Breast epithelium (tissue), 4 donors: Measurements from ENCODE around the gene CRNKL1. TPM values are rescaled to one million over a fixed set of nuclear protein-coding genes. Genes with fewer than 3 reads are reported as not detected.
"Not testable (repeated sequence)": the region's sequence is repeated elsewhere in the genome, so short reads cannot be mapped to it uniquely, and the experiment has no call there.

Source experiments
- DNase-seq, 2 donors: peaks; one replicate each; pipeline ENCODE4 v3.0.0-alpha.2; 2019; ENCODE audit warnings: low spot score in 2 of 2
- H3K27ac ChIP-seq, 2 donors: fragments of 200-600 bp; sonication (generic) in 1 of 2; one replicate each; pipeline ENCODE4 v1.5.1; 2016 to 2019; ENCODE audit warnings: mild to moderate bottlenecking in 1 of 2
- H3K27me3 ChIP-seq, 2 donors: fragments of 200-600 bp; sonication (generic) in 1 of 2; one replicate each; pipeline versions ENCODE4 v1.5.1 to v1.6.0; 2017 to 2019; ENCODE audit warnings: control low read depth in 1 of 2, mild to moderate bottlenecking in 1 of 2
- H3K36me3 ChIP-seq: fragments of 200-600 bp; one replicate; pipeline ENCODE4 v1.5.1; 2019
- H3K4me1 ChIP-seq, 2 donors: fragments of 200-600 bp; sonication (generic); one replicate each; pipeline ENCODE4 v1.5.1; 2016 to 2019; ENCODE audit warnings: control low read depth in 1 of 2
- H3K4me3 ChIP-seq, 3 donors: fragments of 200-600 bp; sonication (generic); 1 replicate in 2 of 3; 2 replicates in 1 of 3; pipeline ENCODE4 v1.5.1; 2016 to 2019; ENCODE audit warnings: mild to moderate bottlenecking in 3 of 3, moderate library complexity in 2 of 3
- H3K9me3 ChIP-seq, 2 donors: fragments of 200-600 bp; sonication (generic) in 1 of 2; one replicate each; pipeline ENCODE4 v1.5.1; 2016 to 2019; ENCODE audit warnings: control low read depth in 1 of 2
- POLR2A ChIP-seq: fragments of 450-650 bp; IDR thresholded peaks from one replicate; pipeline ENCODE4 v1.6.1; 2016; ENCODE audit warnings: antibody characterized with exemption, mild to moderate bottlenecking, moderate library complexity
- POLR2AphosphoS5 ChIP-seq, 3 donors: sonication (generic); formaldehyde crosslinking; IDR thresholded peaks; one replicate each; pipeline ENCODE4 v1.6.1; 2017; ENCODE audit warnings: antibody characterized with exemption in 3 of 3
- intact Hi-C: fragments of 100-400 bp; cut with DNase I; formaldehyde crosslinking; loops from one replicate; pipeline ENCODE4 v1.15.1; 2023; ENCODE audit warnings: low total_unique reads
- total RNA-seq, 3 donors: library from RNA; depleted of rRNA; stranded (reverse); fragments of >200 nt; gene quantifications; one replicate each; pipeline ENCODE4 v1.1.0, GENCODE V29; 2016
- TF ChIP-seq, protein P1 (sequence below), 3 donors: fragments of 450-650 bp; IDR thresholded peaks; one replicate each; pipeline ENCODE4 v1.5.1; 2016 to 2017; ENCODE audit warnings: antibody characterized with exemption in 3 of 3, mild to moderate bottlenecking in 3 of 3, moderate library complexity in 3 of 3

CRNKL1 gene
- total RNA-seq, 3 donors from 2014 or later = 18.9 to 41.6 (median 24.6) TPM

DNA sequence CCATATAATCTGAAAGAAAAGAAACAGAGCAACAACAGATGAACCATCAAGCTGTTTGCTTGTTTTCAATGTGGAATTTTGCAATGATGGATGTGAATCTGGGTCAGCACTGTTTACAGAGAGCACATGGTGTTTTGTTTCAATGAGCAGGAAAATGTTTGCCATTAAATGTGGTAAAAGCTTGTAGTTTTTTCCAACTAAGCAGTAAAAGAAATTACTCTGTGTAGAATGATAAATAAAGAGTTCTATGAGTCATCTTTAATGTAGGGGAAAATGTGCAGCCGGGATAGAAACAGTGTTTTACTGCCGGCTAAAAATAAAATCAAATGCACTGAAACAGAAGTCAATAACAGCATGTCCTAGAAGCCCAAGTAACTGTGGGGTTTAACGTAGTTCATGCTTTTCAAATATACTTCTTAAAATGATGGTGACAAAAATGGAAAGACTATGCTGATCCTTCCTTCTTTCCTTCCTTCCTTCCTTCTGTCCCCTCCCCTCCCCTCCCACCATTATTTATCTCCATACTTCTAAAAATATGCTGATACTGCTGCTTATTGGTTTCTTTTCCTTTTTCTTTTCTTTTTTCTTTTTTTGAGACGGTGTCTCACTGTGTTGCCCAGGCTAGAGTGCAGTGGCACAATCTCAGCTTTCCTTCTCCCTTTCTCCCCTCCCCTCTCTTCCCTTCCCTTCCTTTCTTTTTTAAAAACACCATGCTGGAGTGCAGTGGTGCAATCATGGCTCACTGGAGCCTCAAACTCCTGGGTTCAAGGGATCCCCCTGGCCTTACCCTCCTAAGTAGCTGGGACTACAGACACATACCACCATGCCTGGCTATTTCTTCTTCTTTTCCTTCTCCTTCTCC lies 41.4 kb downstream of the CRNKL1 start:
- no peak for DNase-seq
- no peaks in the 10 kb centered on the region for H3K9me3 ChIP-seq
- peak overlapping the region; percentile 46 to 72 for H3K27ac ChIP-seq
- no peaks in the 10 kb centered on the region for H3K27me3 ChIP-seq
- H3K4me3 ChIP-seq = peak overlapping the region in 1 of 3 donors; percentile 36
- H3K36me3 ChIP-seq = no peaks in the 10 kb centered on the region
- TF ChIP-seq POLR2AphosphoS5 (IDR thresholded peaks at IDR 0.05) = peak in 1 of 3 donors; percentile 1
- TF ChIP-seq, protein P1, sequence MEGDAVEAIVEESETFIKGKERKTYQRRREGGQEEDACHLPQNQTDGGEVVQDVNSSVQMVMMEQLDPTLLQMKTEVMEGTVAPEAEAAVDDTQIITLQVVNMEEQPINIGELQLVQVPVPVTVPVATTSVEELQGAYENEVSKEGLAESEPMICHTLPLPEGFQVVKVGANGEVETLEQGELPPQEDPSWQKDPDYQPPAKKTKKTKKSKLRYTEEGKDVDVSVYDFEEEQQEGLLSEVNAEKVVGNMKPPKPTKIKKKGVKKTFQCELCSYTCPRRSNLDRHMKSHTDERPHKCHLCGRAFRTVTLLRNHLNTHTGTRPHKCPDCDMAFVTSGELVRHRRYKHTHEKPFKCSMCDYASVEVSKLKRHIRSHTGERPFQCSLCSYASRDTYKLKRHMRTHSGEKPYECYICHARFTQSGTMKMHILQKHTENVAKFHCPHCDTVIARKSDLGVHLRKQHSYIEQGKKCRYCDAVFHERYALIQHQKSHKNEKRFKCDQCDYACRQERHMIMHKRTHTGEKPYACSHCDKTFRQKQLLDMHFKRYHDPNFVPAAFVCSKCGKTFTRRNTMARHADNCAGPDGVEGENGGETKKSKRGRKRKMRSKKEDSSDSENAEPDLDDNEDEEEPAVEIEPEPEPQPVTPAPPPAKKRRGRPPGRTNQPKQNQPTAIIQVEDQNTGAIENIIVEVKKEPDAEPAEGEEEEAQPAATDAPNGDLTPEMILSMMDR (IDR thresholded peaks at IDR 0.05) = no peak
- intact Hi-C loops = no loop called here
- no peaks in the 10 kb centered on the region for H3K4me1 ChIP-seq

DNA sequence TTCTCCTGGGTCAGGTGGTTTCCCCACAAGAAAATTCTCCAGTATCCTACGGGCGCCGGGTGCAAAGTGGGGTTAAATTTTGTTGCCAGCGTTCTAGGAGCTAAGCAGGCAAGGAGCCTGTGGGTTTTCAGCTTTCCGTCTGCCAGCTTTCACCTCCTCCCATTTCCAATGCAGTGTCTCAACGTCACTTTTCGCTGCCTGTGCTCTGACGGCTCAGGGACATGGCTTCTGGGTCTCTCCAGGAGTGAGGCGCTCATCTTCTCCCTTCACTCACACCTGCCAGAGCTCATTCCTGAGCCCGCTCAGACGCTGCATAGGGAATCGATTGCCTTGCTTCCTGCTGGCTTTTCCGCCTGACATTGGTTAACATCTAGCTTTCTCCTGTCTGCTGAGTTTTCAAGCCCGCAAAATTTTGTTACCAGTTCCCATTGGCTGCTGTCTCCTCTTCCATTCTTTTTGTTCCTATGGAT lies 42.4 kb downstream of the CRNKL1 start:
- H3K9me3 ChIP-seq = no peaks in the 10 kb centered on the region
- intact Hi-C loops = loop anchor here (10.0 kb wide), 1 partner anchor 115 kb away; no protein-coding TSS in a partner anchor
- no peak for TF ChIP-seq POLR2A
- TF ChIP-seq POLR2AphosphoS5 (IDR thresholded peaks at IDR 0.05) = no peak
- TF ChIP-seq, protein P1 (IDR thresholded peaks at IDR 0.05) = no peak
- H3K27me3 ChIP-seq = no peaks in the 10 kb centered on the region
- no peak overlapping the region for H3K4me3 ChIP-seq
- no peaks in the 10 kb centered on the region for H3K4me1 ChIP-seq
- no peak for DNase-seq
- H3K27ac ChIP-seq = peak overlapping the region; percentile 3 to 50
- H3K36me3 ChIP-seq = no peaks in the 10 kb centered on the region

DNA sequence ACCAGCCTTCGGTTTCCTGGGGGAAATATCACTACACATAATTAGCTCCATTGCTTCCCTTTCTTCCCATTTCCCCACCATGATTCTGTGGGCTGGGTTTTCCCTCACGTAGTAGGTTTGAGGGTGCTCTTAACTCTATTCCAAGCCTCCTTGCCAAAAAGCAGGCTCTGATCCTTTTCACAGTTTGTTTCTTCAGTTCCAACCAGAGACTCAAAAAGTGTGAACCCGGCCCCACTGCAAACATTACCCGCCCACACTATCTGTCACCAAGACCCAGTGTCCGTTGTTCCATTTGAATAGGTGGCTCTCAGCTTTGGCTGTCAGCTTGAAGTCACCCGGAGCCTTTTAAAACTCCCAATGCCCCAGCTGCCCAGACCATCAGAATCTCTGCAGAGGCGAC lies 46.9 kb downstream of the CRNKL1 start:
- intact Hi-C loops = loop anchor here (10.0 kb wide), 1 partner anchor 111 kb away; no protein-coding TSS in a partner anchor
- Histone ChIP-seq H3K27ac (peak overlapping the region in 1 of 2 donors; percentile 22), H3K36me3 (no peaks in the 10 kb centered on the region), H3K4me3 (no peak overlapping the region), H3K4me1 (no peaks in the 10 kb centered on the region), H3K9me3 (no peaks in the 10 kb centered on the region), H3K27me3 (no peaks in the 10 kb centered on the region)
- TF ChIP-seq, protein P1 (IDR thresholded peaks at IDR 0.05) = no peak
- TF ChIP-seq POLR2A (no peak), POLR2AphosphoS5 (IDR thresholded peaks at IDR 0.05) (no peak)
- DNase-seq = no peak

DNA sequence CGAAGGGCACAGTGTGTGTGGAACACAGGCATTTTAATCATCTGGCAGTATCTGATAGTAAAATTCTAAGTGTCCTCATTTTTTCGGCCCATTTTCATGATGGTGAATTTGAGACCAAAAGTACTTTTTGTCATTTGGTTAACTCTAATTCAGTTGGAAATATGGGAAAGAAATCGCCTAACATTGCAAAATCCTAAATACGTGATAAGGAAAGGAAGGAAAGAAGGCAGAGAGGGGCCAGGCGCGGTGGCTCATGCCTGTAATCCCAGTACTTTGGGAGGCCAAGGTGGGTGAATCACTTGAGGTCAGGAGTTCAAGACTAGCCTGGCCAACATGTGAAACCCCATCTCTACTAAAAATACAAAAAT lies 48.3 kb downstream of the CRNKL1 start:
- Histone ChIP-seq H3K4me3 (peak overlapping the region; percentile 9 to 45 (median 35)), H3K27ac (peak overlapping the region; percentile 83 to 87)
- DNase-seq, H3K4me1 ChIP-seq, H3K9me3 ChIP-seq, H3K36me3 ChIP-seq, H3K27me3 ChIP-seq: not testable (repeated sequence)
- intact Hi-C loops = loop anchor here (10.0 kb wide), 1 partner anchor 109 kb away; no protein-coding TSS in a partner anchor

DNA sequence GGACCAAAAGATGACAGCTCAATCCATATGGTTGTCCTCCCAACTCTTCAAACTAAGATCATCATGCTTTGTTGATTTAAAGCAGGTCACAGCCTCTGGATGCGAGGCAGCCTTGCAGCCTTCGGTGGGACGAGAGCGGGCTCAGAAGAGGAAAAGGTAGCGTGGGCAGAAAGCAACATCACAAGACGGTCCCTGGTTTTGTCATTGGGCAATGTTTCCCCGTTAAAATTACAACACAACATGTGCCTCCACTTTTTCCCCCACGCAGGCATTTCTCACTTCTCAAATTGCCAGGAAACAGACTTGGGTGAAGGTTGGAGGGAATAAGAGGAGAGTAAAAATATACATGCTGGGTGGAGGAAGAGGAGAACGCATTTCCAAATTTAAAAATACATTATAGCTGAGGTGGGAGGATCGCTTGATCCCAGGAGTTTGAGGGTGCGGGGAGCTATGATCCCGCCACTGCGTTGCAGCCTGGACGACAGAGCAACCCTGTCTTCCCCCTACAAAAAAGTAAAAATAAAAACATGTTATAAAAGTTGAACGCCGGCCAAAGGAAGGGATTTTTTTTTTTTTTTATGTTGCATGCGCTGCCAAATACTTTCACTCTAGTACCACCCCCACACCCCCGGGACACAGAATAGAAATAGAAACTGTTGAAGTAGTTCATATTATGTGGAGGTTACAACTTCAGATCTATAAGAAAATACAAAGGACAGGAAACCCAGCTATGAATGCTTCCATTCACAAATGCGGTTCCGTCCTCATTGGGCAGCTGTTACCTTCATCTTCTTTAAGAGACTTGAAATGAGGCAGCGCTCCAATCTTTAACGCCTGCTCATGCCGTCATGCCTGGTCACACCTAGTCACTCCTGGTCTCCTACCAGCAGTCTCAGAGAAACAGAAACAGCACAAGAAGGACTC lies 49.0 kb downstream of the CRNKL1 start:
- intact Hi-C loops = loop anchor here (10.0 kb wide), 1 partner anchor 108 kb away; no protein-coding TSS in a partner anchor
- Histone ChIP-seq H3K9me3 (no peaks in the 10 kb centered on the region), H3K4me3 (peak overlapping the region; percentile 9 to 45 (median 35)), H3K27ac (peak overlapping the region; percentile 83 to 87), H3K27me3 (no peaks in the 10 kb centered on the region), H3K4me1 (no peaks in the 10 kb centered on the region), H3K36me3 (peaks cover 5% of the 10 kb centered on the region)
- TF ChIP-seq, protein P1 (IDR thresholded peaks at IDR 0.05) = no peak
- TF ChIP-seq POLR2AphosphoS5 (IDR thresholded peaks at IDR 0.05) = peak; percentile 56 to 74 (median 72)
- peak in 1 of 2 donors; percentile 83 for DNase-seq
